Measurements from ENCODE around the gene UGT1A6.

- TF ChIP-seq CTCF (conservative IDR thresholded peaks at IDR 0.05; ENCODE audit: low read depth, low read length) (no peak), RFX5 (IDR thresholded peaks at IDR 0.05; ENCODE audit: low read depth, low read length) (no peak), BHLHE40 (IDR thresholded peaks at IDR 0.05; ENCODE audit: low read depth, low read length) (no peak), FOS (IDR thresholded peaks at IDR 0.05; ENCODE audit: low read depth, low read length) (no peak), MAFK (IDR thresholded peaks at IDR 0.05; ENCODE audit: low read depth, low read length) (no peak), SMC3 (IDR thresholded peaks at IDR 0.05; ENCODE audit: low read depth, low read length) (no peak), MAZ (IDR thresholded peaks at IDR 0.05; ENCODE audit: borderline replicate concordance, low read depth, low read length) (no peak), RCOR1 (IDR thresholded peaks at IDR 0.05; ENCODE audit: insufficient replicate concordance, low read length) (no peak), NFE2L2 (IDR thresholded peaks at IDR 0.05; ENCODE audit: low read depth, low read length) (no peak), POLR2A (IDR thresholded peaks at IDR 0.05; ENCODE audit: low read depth, low read length) (no peak), RAD21 (IDR thresholded peaks at IDR 0.05; ENCODE audit: low read length) (no peak)
These were observed 41.3 kb upstream of the UGT1A6 start for GRCh38 chr2:233651430-233651829.

Measured in IMR-90 (cell line).